CD4-positive, alpha-beta T cell (primary cell): ENCODE data around the gene GLDN. TPM values are rescaled to one million over a fixed set of nuclear protein-coding genes. Genes with fewer than 3 reads are reported as not detected.

Source experiments
- ATAC-seq: fragments of 200-7000 bp; cut with Tn5 transposase; one replicate; pipeline ENCODE4 v1.10.0; 2022; ENCODE audit warnings: mild to moderate bottlenecking; ENCODE audit not compliant: poor library complexity
- CTCF ChIA-PET: fragments of 350-600 bp; sonication (Branson Sonifier 250); formaldehyde crosslinking; loops from one replicate; lab custom pipeline; 2021; ENCODE audit warnings: antibody characterized with exemption, inconsistent platforms; lab: Charles Lee
- POLR2A ChIA-PET: fragments of 350-600 bp; sonication (Branson Sonifier 250); formaldehyde crosslinking; loops from one replicate; lab custom pipeline; 2021; ENCODE audit warnings: antibody characterized with exemption, inconsistent platforms; lab: Charles Lee
- DNase-seq, 14 experiments: peaks; one replicate each; pipeline ENCODE4 v3.0.0-alpha.2; 2013 to 2020; ENCODE audit warnings: mixed read lengths in 2 of 14
- H3K27ac ChIP-seq, 2 donors: one replicate each; pipeline versions ENCODE4 v1.5.1 to v1.7.0; 2013; ENCODE audit warnings: low read length in 2 of 2, low read depth in 1 of 2, mild to moderate bottlenecking in 1 of 2
- H3K27me3 ChIP-seq, 2 experiments: 1 replicate in 1 of 2; 2 replicates in 1 of 2; pipeline versions ENCODE4 v1.6.1 to v1.7.0; 2013; ENCODE audit warnings: low read length in 2 of 2, control low read depth in 1 of 2, mild to moderate bottlenecking in 1 of 2, moderate library complexity in 1 of 2; ENCODE audit not compliant: insufficient read depth in 2 of 2, control insufficient read depth in 1 of 2
- H3K36me3 ChIP-seq: one replicate; pipeline ENCODE4 v1.6.1; 2013; ENCODE audit warnings: low read length, control low read depth; ENCODE audit not compliant: insufficient read depth
- H3K4me1 ChIP-seq: one replicate; pipeline ENCODE4 v1.6.1; 2013; ENCODE audit warnings: low read length, control low read depth; ENCODE audit not compliant: insufficient read depth
- H3K4me3 ChIP-seq: one replicate; pipeline ENCODE4 v1.5.1; 2013; ENCODE audit warnings: mild to moderate bottlenecking, low read length, moderate library complexity
- H3K9me3 ChIP-seq, 2 experiments: 1 replicate in 1 of 2; 2 replicates in 1 of 2; pipeline versions ENCODE4 v1.6.1 to v1.7.0; 2013; ENCODE audit warnings: low read length in 2 of 2, mild to moderate bottlenecking in 2 of 2, control low read depth in 1 of 2, moderate library complexity in 1 of 2; ENCODE audit not compliant: control insufficient read depth in 1 of 2, insufficient read depth in 1 of 2
- H3K27ac Mint-ChIP-seq: one replicate; pipeline ENCODE4 v1.8.0; 2020; ENCODE audit warnings: mixed read lengths
- H3K27me3 Mint-ChIP-seq: one replicate; pipeline ENCODE4 v1.8.0; 2021; ENCODE audit warnings: mixed read lengths
- H3K36me3 Mint-ChIP-seq: one replicate; pipeline ENCODE4 v1.8.0; 2021; ENCODE audit warnings: low read depth, mixed read lengths
- H3K4me1 Mint-ChIP-seq: one replicate; pipeline ENCODE4 v1.8.0; 2021; ENCODE audit warnings: low read depth, mixed read lengths
- H3K4me3 Mint-ChIP-seq: one replicate; pipeline ENCODE4 v1.8.0; 2020; ENCODE audit warnings: mild to moderate bottlenecking, mixed read lengths
- H3K9me3 Mint-ChIP-seq: one replicate; pipeline ENCODE4 v1.8.0; 2020; ENCODE audit warnings: mixed read lengths
- CTCF ChIP-seq: fragments of 200-600 bp; IDR thresholded peaks from one replicate; pipeline ENCODE4 v1.8.0; 2022; ENCODE audit warnings: antibody characterized with exemption, mild to moderate bottlenecking
- intact Hi-C, 2 experiments: fragments of 100-400 bp; cut with DNase I in 1 of 2; cut with micrococcal nuclease in 1 of 2; formaldehyde crosslinking; loops; one replicate each; pipeline versions ENCODE4 v1.15.1 to v1.9.0; 2023 to 2025; cut with DNase I, micrococcal nuclease
- total RNA-seq, 174 experiments: library from RNA in 2 of 174; stranded (reverse) in 2 of 174; gene quantifications; one replicate each; pipeline ENCODE4 v1.2.3 and lab custom pipeline; 2021 to 2026

GLDN gene
- total RNA-seq, 2 experiments from 2014 or later: not detected

- no peaks in the 10 kb centered on the region for H3K4me1 Mint-ChIP-seq
- no peaks in the 10 kb centered on the region for H3K4me1 ChIP-seq
- no peak for TF ChIP-seq CTCF
- H3K27me3 ChIP-seq: peaks cover 3 to 7% of the 10 kb centered on the region in 2 experiments
- intact Hi-C loops: no loop called here
- H3K4me3 ChIP-seq: no peak overlapping the region
- CTCF ChIA-PET: no interaction called here
- no peaks in the 10 kb centered on the region for H3K36me3 Mint-ChIP-seq
- peaks cover 22% of the 10 kb centered on the region for H3K27me3 Mint-ChIP-seq
- H3K27ac Mint-ChIP-seq: no peak overlapping the region
- H3K27ac ChIP-seq: no peak overlapping the region
- H3K4me3 Mint-ChIP-seq: no peak overlapping the region
- no peak for DNase-seq
- no peak for ATAC-seq
- POLR2A ChIA-PET: no interaction called here
- no peaks in the 10 kb centered on the region for H3K36me3 ChIP-seq
- H3K9me3 ChIP-seq: no peaks in the 10 kb centered on the region
- no peaks in the 10 kb centered on the region for H3K9me3 Mint-ChIP-seq
Observed at GRCh38 chr15:51356147-51356546, 14.7 kb downstream of the GLDN start.

DNA sequence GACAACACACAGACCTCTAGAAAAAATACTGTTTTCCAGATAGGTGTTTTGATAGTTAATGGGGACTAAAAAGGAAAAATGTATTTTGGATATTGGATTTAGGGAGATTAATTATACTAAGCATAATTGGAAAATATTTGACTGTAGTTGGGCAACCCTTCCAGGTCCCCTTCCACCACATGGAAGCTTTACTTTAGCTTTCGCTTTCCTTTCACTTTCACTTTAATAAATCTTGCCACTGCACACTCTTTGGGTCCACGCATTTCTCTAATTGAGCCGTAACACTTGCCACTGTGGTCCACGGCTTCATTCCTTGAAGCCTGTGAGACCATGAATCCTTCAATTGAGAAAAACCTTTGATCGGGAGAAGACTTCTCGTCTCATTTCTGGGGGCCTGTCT lies 15.5 kb downstream of the GLDN start:
- peaks cover 19% of the 10 kb centered on the region for H3K27me3 Mint-ChIP-seq
- ATAC-seq (no peak), DNase-seq (no peak)
- Histone ChIP-seq H3K36me3 (no peaks in the 10 kb centered on the region), H3K9me3 (no peaks in the 10 kb centered on the region), H3K27me3 (peaks cover 3 to 4% of the 10 kb centered on the region in 2 experiments), H3K4me1 (no peaks in the 10 kb centered on the region), H3K27ac (no peak overlapping the region), H3K4me3 (no peak overlapping the region)
- no peak for TF ChIP-seq CTCF
- no peak overlapping the region for H3K4me3 Mint-ChIP-seq
- H3K4me1 Mint-ChIP-seq: no peaks in the 10 kb centered on the region
- no peak overlapping the region for H3K27ac Mint-ChIP-seq
- intact Hi-C loops: no loop called here
- no peaks in the 10 kb centered on the region for H3K9me3 Mint-ChIP-seq
- CTCF ChIA-PET: no interaction called here
- POLR2A ChIA-PET: no interaction called here
- H3K36me3 Mint-ChIP-seq: no peaks in the 10 kb centered on the region

DNA sequence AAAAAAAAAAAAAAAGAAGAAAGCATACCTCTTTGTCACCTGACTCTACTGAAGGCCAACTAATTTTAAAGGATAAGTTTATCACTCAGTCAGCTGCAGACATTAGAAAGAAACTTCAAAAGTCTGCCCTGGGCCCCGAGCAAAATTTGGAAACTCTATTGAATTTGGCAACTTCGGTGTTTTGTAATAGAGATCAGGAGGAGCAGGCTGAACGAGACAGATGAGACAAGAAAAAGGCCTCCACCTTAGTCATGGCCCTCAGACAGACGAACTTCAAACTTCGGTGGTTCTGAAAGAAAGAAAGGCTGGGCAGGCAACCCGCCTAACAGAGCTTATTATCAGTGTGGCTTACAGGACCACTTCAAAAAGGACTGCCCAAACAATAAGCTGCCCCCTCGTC lies 18.5 kb downstream of the GLDN start:
- TF ChIP-seq CTCF: no peak
- no peaks in the 10 kb centered on the region for H3K36me3 ChIP-seq
- no peaks in the 10 kb centered on the region for H3K27me3 ChIP-seq
- no peak overlapping the region for H3K4me3 ChIP-seq
- peaks cover 10% of the 10 kb centered on the region for H3K27me3 Mint-ChIP-seq
- no peaks in the 10 kb centered on the region for H3K4me1 ChIP-seq
- H3K27ac ChIP-seq: no peak overlapping the region
- no peak overlapping the region for H3K27ac Mint-ChIP-seq
- H3K4me3 Mint-ChIP-seq: no peak overlapping the region
- ATAC-seq (no peak), DNase-seq (no peak)
- POLR2A ChIA-PET: no interaction called here
- CTCF ChIA-PET: no interaction called here
- no peaks in the 10 kb centered on the region for H3K4me1 Mint-ChIP-seq
- intact Hi-C loops: no loop called here
- no peaks in the 10 kb centered on the region for H3K36me3 Mint-ChIP-seq
- H3K9me3 ChIP-seq: no peaks in the 10 kb centered on the region
- no peaks in the 10 kb centered on the region for H3K9me3 Mint-ChIP-seq
